K562 (cell line): ENCODE results near the gene DNAJC11. TPM values are rescaled to one million over a fixed set of nuclear protein-coding genes. Genes with fewer than 3 reads are reported as not detected.

Source experiments
- ADNP ChIP-seq: fragments of 200-800 bp; sonication (Bioruptor generic); IDR thresholded peaks from 2 replicates; pipeline ENCODE4 v1.6.1; 2016; ENCODE audit warnings: missing genetic modification characterization, missing compliant biosample characterization
- AFF4 ChIP-seq: sonication (generic); formaldehyde crosslinking; IDR thresholded peaks from 2 replicates; pipeline ENCODE4 v1.8.0; 2023; ENCODE audit warnings: mild to moderate bottlenecking, missing genetic modification reagents
- E2F1 ChIP-seq: sonication (generic); formaldehyde crosslinking; IDR thresholded peaks from 2 replicates; pipeline ENCODE4 v1.8.1; 2023; ENCODE audit warnings: mild to moderate bottlenecking, missing genetic modification reagents, moderate library complexity
- ELK3 ChIP-seq: fragments of 450-650 bp; formaldehyde crosslinking; IDR thresholded peaks from 2 replicates; pipeline ENCODE4 v1.4.0; 2020; ENCODE audit warnings: mild to moderate bottlenecking
- GATAD2A ChIP-seq: fragments of 450-650 bp; IDR thresholded peaks from 2 replicates; pipeline ENCODE4 v1.6.1; 2017
- HNRNPLL ChIP-seq: fragments of 200-400 bp; formaldehyde crosslinking; IDR thresholded peaks from 2 replicates; pipeline ENCODE4 v1.6.1; 2017; ENCODE audit warnings: low read length, low read depth, mild to moderate bottlenecking; ENCODE audit not compliant: poor library complexity, severe bottlenecking
- HSF4 ChIP-seq: fragments of 250-450 bp; sonication (Bioruptor Pico); IDR thresholded peaks from 2 replicates; pipeline ENCODE4 v2.1.2; 2022; ENCODE audit warnings: mild to moderate bottlenecking, moderate library complexity, borderline replicate concordance
- MAZ ChIP-seq, 2 experiments: fragments of 450-650 bp in 1 of 2; sonication (generic) in 1 of 2; formaldehyde crosslinking; IDR thresholded peaks in 1 of 2; conservative IDR thresholded peaks in 1 of 2; 2 replicates each; pipeline versions ENCODE4 v1.4.0 to v1.5.0; 2020; ENCODE audit warnings: mild to moderate bottlenecking in 1 of 2, missing genetic modification reagents in 1 of 2
- NUFIP1 ChIP-seq: fragments of 450-650 bp; IDR thresholded peaks from 2 replicates; pipeline ENCODE4 v1.6.1; 2018; ENCODE audit not compliant: partially characterized antibody
- POLR2G ChIP-seq: fragments of 200-400 bp; formaldehyde crosslinking; IDR thresholded peaks from 2 replicates; pipeline ENCODE4 v1.6.1; 2017; ENCODE audit warnings: low read depth, mild to moderate bottlenecking, antibody characterized with exemption, low read length, moderate library complexity
- SIRT6 ChIP-seq: IDR thresholded peaks from one replicate; pipeline ENCODE4 v1.6.1; 2012; ENCODE audit warnings: low read depth, mild to moderate bottlenecking, control low read depth, inconsistent platforms, low read length, moderate library complexity
- SPI1 ChIP-seq: IDR thresholded peaks from 2 replicates; pipeline ENCODE4 v1.6.1; 2011; ENCODE audit warnings: low read depth, low read length, control low read depth, borderline replicate concordance
- SREBF1 ChIP-seq: fragments of 150-350 bp; IDR thresholded peaks from 2 replicates; pipeline ENCODE4 v1.6.1; 2014; ENCODE audit warnings: antibody characterized with exemption, low read depth, low read length, borderline replicate concordance
- STAT5B ChIP-seq: fragments of 250-450 bp; sonication (Bioruptor Pico); IDR thresholded peaks from 2 replicates; pipeline ENCODE4 v1.8.0; 2021; ENCODE audit warnings: mild to moderate bottlenecking, inconsistent platforms
- ZMIZ1 ChIP-seq, 2 experiments: fragments of 150-350 bp in 1 of 2; IDR thresholded peaks; 2 replicates each; pipeline ENCODE4 v1.6.1; 2012 to 2016; ENCODE audit warnings: low read depth in 2 of 2, low read length in 2 of 2, mild to moderate bottlenecking in 1 of 2, moderate library complexity in 1 of 2
- ZNF507 ChIP-seq: conservative IDR thresholded peaks from 2 replicates; pipeline ENCODE4 v1.6.1; 2017; ENCODE audit warnings: missing genetic modification characterization, missing compliant biosample characterization
- ZNF76 ChIP-seq: fragments of 250-450 bp; sonication (Bioruptor Pico); IDR thresholded peaks from 2 replicates; pipeline ENCODE4 v1.4.0; 2020; ENCODE audit warnings: mild to moderate bottlenecking, moderate library complexity, borderline replicate concordance
- polyA plus RNA-seq, 8 experiments: library from polyadenylated mRNA; depleted of rRNA in 4 of 8; stranded (reverse) in 5 of 8; unstranded in 3 of 8; fragments of >200 nt; fragmentation: Nextera tagmentation in 2 of 8; fragmentation: Illumina TruSeq in 1 of 8; extraction: Ambion mirVana in 2 of 8; extraction: Trizol in 1 of 8; gene quantifications; 2 replicates each; pipeline versions ENCODE4 v1.2.1 to v1.2.3, GENCODE V29; 2011 to 2014; ENCODE audit warnings: inconsistent platforms in 1 of 8, missing spikeins in 1 of 8
- total RNA-seq, 7 experiments: library from RNA; depleted of rRNA in 6 of 7; stranded (reverse); fragments of >200 nt in 6 of 7; fragmentation: Illumina TruSeq in 2 of 7; extraction: Trizol in 2 of 7; gene quantifications; 2 replicates each; pipeline versions ENCODE4 v1.2.1 to v1.2.3, GENCODE V29; 2011 to 2021; ENCODE audit warnings: low replicate concordance in 1 of 7

Gene DNAJC11
- total and polyA plus RNA-seq, 9 of the 15 experiments (the other 6 are each of a cell fraction or from before 2014, with no cell fraction given): 14.1 to 123 (median 76.6) TPM

- no peak for TF ChIP-seq AFF4 (CRISPR knock-in tag)
- no peak for TF ChIP-seq NUFIP1
- TF ChIP-seq HNRNPLL: no peak
- peak; percentile 71 for TF ChIP-seq POLR2G
- TF ChIP-seq ADNP (tag): no peak
- no peak for TF ChIP-seq SIRT6
- TF ChIP-seq HSF4 (CRISPR knock-in tag): no peak
- no peak for TF ChIP-seq ZMIZ1 (IDR thresholded peaks at IDR 0.05; ENCODE audit: low read depth in 2 of 2, low read length in 2 of 2)
- no peak for TF ChIP-seq SREBF1
- TF ChIP-seq STAT5B (CRISPR knock-in tag): no peak
- TF ChIP-seq ELK3 (CRISPR knock-in tag): no peak
- no peak for TF ChIP-seq SPI1
- TF ChIP-seq ZNF76: no peak
- no peak for TF ChIP-seq ZNF507
- TF ChIP-seq MAZ (CRISPR knock-in tag; conservative IDR thresholded peaks at IDR 0.05 in 1 of 2, IDR thresholded peaks at IDR 0.05 in 1 of 2): no peak
- TF ChIP-seq GATAD2A: 0 out of 2 replicates have a peak, but pooled peaks have one; percentile 55
- TF ChIP-seq E2F1 (CRISPR knock-in tag): no peak
Observed at GRCh38 chr1:6614929-6615785, 86.5 kb downstream of the DNAJC11 start (continued).
